NB4 (cell line): ENCODE measurements around the gene ZNF3.

Experiments
- POLR2A ChIP-seq: IDR thresholded peaks from 2 replicates; pipeline ENCODE4 v1.6.1; 2011; ENCODE audit warnings: mild to moderate bottlenecking; ENCODE audit not compliant: insufficient read length; ENCODE audit errors: extremely low read depth
- TF ChIP-seq, protein P1 (sequence below): IDR thresholded peaks from one replicate; pipeline ENCODE4 v1.5.1; 2012; ENCODE audit warnings: low read depth, low read length
- TF ChIP-seq, protein P2 (sequence below): IDR thresholded peaks from 2 replicates; pipeline ENCODE4 v1.6.1; 2011; ENCODE audit warnings: low read depth, low read length

DNA sequence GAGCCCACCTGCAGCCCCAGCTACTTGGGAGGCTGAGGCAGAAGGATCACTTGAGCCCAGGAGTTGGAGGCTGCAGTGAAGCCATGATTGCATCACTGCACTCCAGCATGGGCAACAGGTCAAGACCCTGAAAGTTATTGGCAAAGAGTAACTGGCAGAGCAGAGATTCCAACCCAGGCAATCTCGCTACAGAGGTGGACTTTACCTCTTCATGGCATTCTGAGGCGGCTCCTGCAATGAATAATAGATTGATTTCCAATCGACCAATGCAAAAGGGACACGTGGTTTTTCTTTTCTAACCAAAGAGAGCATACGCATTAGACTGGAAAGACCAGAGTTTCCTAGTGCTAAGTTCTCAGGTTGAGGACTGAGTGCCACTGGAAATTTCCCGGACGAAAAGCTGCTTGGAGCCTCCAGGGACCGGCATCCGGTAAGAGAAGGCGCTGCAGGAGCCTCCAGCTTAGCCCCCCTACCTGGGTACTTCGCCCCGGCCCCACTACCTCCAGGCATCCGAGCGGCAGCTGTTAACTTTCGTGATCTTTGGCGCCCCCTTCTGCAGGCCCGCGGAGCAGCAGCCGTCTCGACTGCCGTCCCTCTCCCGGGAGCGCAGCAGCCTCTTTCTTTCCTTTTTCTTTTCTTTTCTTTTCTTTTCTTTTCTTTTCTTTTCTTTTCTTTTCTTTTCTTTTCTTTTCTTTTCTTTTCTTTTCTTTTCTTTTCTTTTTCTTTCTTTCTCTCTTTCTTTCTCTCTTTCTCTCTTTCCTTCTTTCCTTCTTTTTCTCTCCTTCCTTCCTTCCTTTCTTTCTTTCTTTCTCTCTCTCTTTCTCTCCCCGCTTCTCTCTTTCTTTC is 49.3 kb upstream of the ZNF3 start:
- TF ChIP-seq, protein P1, sequence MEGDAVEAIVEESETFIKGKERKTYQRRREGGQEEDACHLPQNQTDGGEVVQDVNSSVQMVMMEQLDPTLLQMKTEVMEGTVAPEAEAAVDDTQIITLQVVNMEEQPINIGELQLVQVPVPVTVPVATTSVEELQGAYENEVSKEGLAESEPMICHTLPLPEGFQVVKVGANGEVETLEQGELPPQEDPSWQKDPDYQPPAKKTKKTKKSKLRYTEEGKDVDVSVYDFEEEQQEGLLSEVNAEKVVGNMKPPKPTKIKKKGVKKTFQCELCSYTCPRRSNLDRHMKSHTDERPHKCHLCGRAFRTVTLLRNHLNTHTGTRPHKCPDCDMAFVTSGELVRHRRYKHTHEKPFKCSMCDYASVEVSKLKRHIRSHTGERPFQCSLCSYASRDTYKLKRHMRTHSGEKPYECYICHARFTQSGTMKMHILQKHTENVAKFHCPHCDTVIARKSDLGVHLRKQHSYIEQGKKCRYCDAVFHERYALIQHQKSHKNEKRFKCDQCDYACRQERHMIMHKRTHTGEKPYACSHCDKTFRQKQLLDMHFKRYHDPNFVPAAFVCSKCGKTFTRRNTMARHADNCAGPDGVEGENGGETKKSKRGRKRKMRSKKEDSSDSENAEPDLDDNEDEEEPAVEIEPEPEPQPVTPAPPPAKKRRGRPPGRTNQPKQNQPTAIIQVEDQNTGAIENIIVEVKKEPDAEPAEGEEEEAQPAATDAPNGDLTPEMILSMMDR: peak; percentile 79
- TF ChIP-seq POLR2A: no peak
- TF ChIP-seq, protein P2, sequence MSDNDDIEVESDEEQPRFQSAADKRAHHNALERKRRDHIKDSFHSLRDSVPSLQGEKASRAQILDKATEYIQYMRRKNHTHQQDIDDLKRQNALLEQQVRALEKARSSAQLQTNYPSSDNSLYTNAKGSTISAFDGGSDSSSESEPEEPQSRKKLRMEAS: peak; percentile 86
